ENCODE results near the gene PTPN3. TPM values are rescaled to one million over a fixed set of nuclear protein-coding genes. Genes with fewer than 3 reads are reported as not detected.

PTPN3 gene
- total and polyA plus RNA-seq, 2 experiments from 2014 or later = 0.86 to 1.3 TPM

- Histone ChIP-seq H4K20me1 (ENCODE audit: insufficient read depth) (no peaks in the 10 kb centered on the region), H3K4me1 (ENCODE audit: insufficient read depth) (0 out of 2 replicates have a peak, but pooled peaks cover 3% of the 10 kb centered on the region), H3K36me3 (ENCODE audit: low read depth) (no peaks in the 10 kb centered on the region), H3K9me3 (ENCODE audit: low read depth) (no peaks in the 10 kb centered on the region), H3K9me2 (ENCODE audit: insufficient read depth) (no peaks in the 10 kb centered on the region), H3K4me3 (no peak overlapping the region), H2AFZ (no peak overlapping the region), H3K9ac (no peak overlapping the region), H3K79me2 (ENCODE audit: insufficient read depth) (no peaks in the 10 kb centered on the region), H3F3A (ENCODE audit: insufficient read depth) (no peaks in the 10 kb centered on the region; the same call in 1 of the 2 replicates), H3K27me3 (replicated peaks; ENCODE audit: insufficient read depth) (peaks cover 28% of the 10 kb centered on the region), H3K4me2 (ENCODE audit: unreplicated experiment) (no peak overlapping the region), H3K27ac (no peak overlapping the region)
- in situ Hi-C loops (cut with MboI) = no loop called here
- DNase-seq = no peak
- 72 to 82% methylated on average over 3 of the region's 3 CpGs for WGBS, 2 experiments (ENCODE audit: low coverage in 1 of 2, low lambda C conversion rate in 2 of 2, missing lambda C conversion rate in 2 of 2)
- no peak for TF ChIP-seq EZH2 (IDR thresholded peaks at IDR 0.05; ENCODE audit: insufficient read depth, poor library complexity, severe bottlenecking)
- TF ChIP-seq EZH2phosphoT487 (IDR thresholded peaks at IDR 0.05; ENCODE audit: insufficient read depth, low read depth) = no peak
Observed at GRCh38 chr9:109336409-109336808, 161.7 kb downstream of the PTPN3 start.

GRCh38 chr9:109335929-109336328, 162.2 kb downstream of the PTPN3 start:
- H3K27me3 ChIP-seq (replicated peaks; ENCODE audit: insufficient read depth) = peaks cover 28% of the 10 kb centered on the region
- H3K79me2 ChIP-seq (ENCODE audit: insufficient read depth) = no peaks in the 10 kb centered on the region
- 89 to 94% methylated on average over 2 of the region's 2 CpGs for WGBS, 2 experiments (ENCODE audit: low coverage in 1 of 2, low lambda C conversion rate in 2 of 2, missing lambda C conversion rate in 2 of 2)
- no peaks in the 10 kb centered on the region for H3K36me3 ChIP-seq (ENCODE audit: low read depth)
- H3K27ac ChIP-seq = no peak overlapping the region
- no peaks in the 10 kb centered on the region for H3K9me2 ChIP-seq (ENCODE audit: insufficient read depth)
- no peak for TF ChIP-seq EZH2phosphoT487 (IDR thresholded peaks at IDR 0.05; ENCODE audit: insufficient read depth, low read depth)
- no peak for TF ChIP-seq EZH2 (IDR thresholded peaks at IDR 0.05; ENCODE audit: insufficient read depth, poor library complexity, severe bottlenecking)
- DNase-seq = no peak
- no peak overlapping the region for H2AFZ ChIP-seq
- H3K9ac ChIP-seq = no peak overlapping the region
- H3F3A ChIP-seq (ENCODE audit: insufficient read depth) = no peaks in the 10 kb centered on the region; the same call in 1 of the 2 replicates
- H3K4me1 ChIP-seq (ENCODE audit: insufficient read depth) = peaks cover 8% of the 10 kb centered on the region; the same call in 1 of the 2 replicates
- no peaks in the 10 kb centered on the region for H4K20me1 ChIP-seq (ENCODE audit: insufficient read depth)
- H3K4me3 ChIP-seq = no peak overlapping the region
- H3K4me2 ChIP-seq (ENCODE audit: unreplicated experiment) = no peak overlapping the region
- no peaks in the 10 kb centered on the region for H3K9me3 ChIP-seq (ENCODE audit: low read depth)
- in situ Hi-C loops (cut with MboI) = no loop called here

GRCh38 chr9:109335121-109335520, 163.0 kb downstream of the PTPN3 start:
- Histone ChIP-seq H4K20me1 (ENCODE audit: insufficient read depth) (no peaks in the 10 kb centered on the region), H3K36me3 (ENCODE audit: low read depth) (no peaks in the 10 kb centered on the region), H3K79me2 (ENCODE audit: insufficient read depth) (no peaks in the 10 kb centered on the region), H3K4me1 (ENCODE audit: insufficient read depth) (peaks cover 10% of the 10 kb centered on the region; the same call in 1 of the 2 replicates), H3K9me3 (ENCODE audit: low read depth) (no peaks in the 10 kb centered on the region), H3K27me3 (replicated peaks; ENCODE audit: insufficient read depth) (peaks cover 28% of the 10 kb centered on the region), H3K4me2 (ENCODE audit: unreplicated experiment) (no peak overlapping the region), H3K9me2 (ENCODE audit: insufficient read depth) (no peaks in the 10 kb centered on the region), H3K4me3 (no peak overlapping the region), H3K9ac (no peak overlapping the region), H2AFZ (no peak overlapping the region), H3K27ac (no peak overlapping the region), H3F3A (ENCODE audit: insufficient read depth) (no peaks in the 10 kb centered on the region; the same call in 1 of the 2 replicates)
- no peak for DNase-seq
- in situ Hi-C loops (cut with MboI) = no loop called here
- 81 to 88% methylated on average over 7 of the region's 7 CpGs for WGBS, 2 experiments (ENCODE audit: low coverage in 1 of 2, low lambda C conversion rate in 2 of 2, missing lambda C conversion rate in 2 of 2)
- TF ChIP-seq EZH2phosphoT487 (IDR thresholded peaks at IDR 0.05; ENCODE audit: insufficient read depth, low read depth) (no peak), EZH2 (IDR thresholded peaks at IDR 0.05; ENCODE audit: insufficient read depth, poor library complexity, severe bottlenecking) (no peak)

GRCh38 chr9:109331353-109331752, 166.8 kb downstream of the PTPN3 start:
- H3K4me3 ChIP-seq = no peak overlapping the region
- no peak overlapping the region for H3K27ac ChIP-seq
- WGBS, 2 experiments (ENCODE audit: low coverage in 1 of 2, low lambda C conversion rate in 2 of 2, missing lambda C conversion rate in 2 of 2) = 13 to 23% methylated on average over 5 of the region's 5 CpGs
- TF ChIP-seq EZH2 (IDR thresholded peaks at IDR 0.05; ENCODE audit: insufficient read depth, poor library complexity, severe bottlenecking) (no peak), EZH2phosphoT487 (IDR thresholded peaks at IDR 0.05; ENCODE audit: insufficient read depth, low read depth) (no peak)
- no peak overlapping the region; the same call in 1 of the 2 replicates for H2AFZ ChIP-seq
- H3K79me2 ChIP-seq (ENCODE audit: insufficient read depth) = no peaks in the 10 kb centered on the region
- no peaks in the 10 kb centered on the region for H3K36me3 ChIP-seq (ENCODE audit: low read depth)
- no peak overlapping the region for H3K4me2 ChIP-seq (ENCODE audit: unreplicated experiment)
- H3F3A ChIP-seq (ENCODE audit: insufficient read depth) = no peaks in the 10 kb centered on the region; the same call in 1 of the 2 replicates
- H3K9me2 ChIP-seq (ENCODE audit: insufficient read depth) = no peaks in the 10 kb centered on the region
- DNase-seq = peak; percentile 53
- peaks cover 19% of the 10 kb centered on the region for H3K4me1 ChIP-seq (ENCODE audit: insufficient read depth)
- no peak overlapping the region for H3K9ac ChIP-seq
- H3K9me3 ChIP-seq (ENCODE audit: low read depth) = no peaks in the 10 kb centered on the region
- H3K27me3 ChIP-seq (replicated peaks; ENCODE audit: insufficient read depth) = 0 out of 2 replicates have a peak, but pooled peaks cover 2% of the 10 kb centered on the region
- in situ Hi-C loops (cut with MboI) = no loop called here
- H4K20me1 ChIP-seq (ENCODE audit: insufficient read depth) = no peaks in the 10 kb centered on the region
